SU-DHL-6 (cell line): ENCODE measurements around the gene WWC1.
"Not testable (repeated sequence)": the region's sequence is repeated elsewhere in the genome, so short reads cannot be mapped to it uniquely, and the experiment has no call there.

Source experiments
- H2AFZ ChIP-seq: fragments of 200-600 bp; sonication (generic); 2 replicates; pipeline ENCODE4 v1.6.1; 2014; ENCODE audit warnings: low read depth, mild to moderate bottlenecking, moderate library complexity, mixed read lengths, antibody characterized with exemption, low read length; ENCODE audit not compliant: severe bottlenecking
- H3F3A ChIP-seq: fragments of 200-600 bp; shearing (Covaris generic); 2 replicates; pipeline ENCODE4 v1.6.0; 2016; ENCODE audit warnings: antibody characterized with exemption, mild to moderate bottlenecking; ENCODE audit not compliant: insufficient read depth
- H3K27ac ChIP-seq: fragments of 200-600 bp; sonication (generic); 2 replicates; pipeline ENCODE4 v1.5.1; 2016; ENCODE audit warnings: low read depth, mild to moderate bottlenecking, low read length, moderate library complexity, mixed read lengths
- H3K27me3 ChIP-seq: fragments of 200-600 bp; sonication (generic), shearing (Covaris generic); 2 replicates; pipeline ENCODE4 v1.6.0; 2014; ENCODE audit warnings: mild to moderate bottlenecking, low read length
- H3K36me3 ChIP-seq: fragments of 200-600 bp; sonication (generic); 2 replicates; pipeline ENCODE4 v1.6.1; 2014; ENCODE audit warnings: mild to moderate bottlenecking, low read length, mixed read lengths
- H3K4me2 ChIP-seq: fragments of 300-600, 200-600 bp; shearing (Covaris generic), sonication (generic); 2 replicates; pipeline ENCODE4 v1.6.0; 2014; ENCODE audit warnings: low read length, low read depth, mild to moderate bottlenecking; ENCODE audit not compliant: poor library complexity, severe bottlenecking
- H3K4me3 ChIP-seq: fragments of 200-600 bp; sonication (generic); 2 replicates; pipeline ENCODE4 v1.5.1; 2014; ENCODE audit warnings: antibody characterized with exemption, low read length, mild to moderate bottlenecking, mixed read lengths; ENCODE audit not compliant: insufficient read depth, poor library complexity, severe bottlenecking
- H3K79me2 ChIP-seq: fragments of 200-600 bp; sonication (generic); 2 replicates; pipeline ENCODE4 v1.6.1; 2014; ENCODE audit warnings: mild to moderate bottlenecking, low read length, moderate library complexity; ENCODE audit not compliant: insufficient read depth
- H3K9ac ChIP-seq: fragments of 200-600 bp; sonication (generic); 2 replicates; pipeline ENCODE4 v1.7.0; 2014; ENCODE audit warnings: mild to moderate bottlenecking, low read length
- H3K9me2 ChIP-seq: fragments of 200-600 bp; sonication (generic); replicated peaks from 2 replicates; pipeline ENCODE4 v1.6.1; 2014; ENCODE audit warnings: low read length; ENCODE audit not compliant: insufficient read depth
- H3K9me3 ChIP-seq: fragments of 200-600 bp; sonication (generic); 2 replicates; pipeline ENCODE4 v1.6.1; 2014; ENCODE audit warnings: low read length, mixed read lengths; ENCODE audit not compliant: insufficient read depth
- H4K20me1 ChIP-seq: fragments of 200-600 bp; sonication (generic); 2 replicates; pipeline ENCODE4 v1.6.1; 2014; ENCODE audit warnings: low read depth, mild to moderate bottlenecking, antibody characterized with exemption, low read length, moderate library complexity, mixed read lengths
- CTCF ChIP-seq: fragments of 200-600 bp; sonication (generic); IDR thresholded peaks from one replicate; pipeline ENCODE4 v1.5.1; 2017; ENCODE audit warnings: antibody characterized with exemption, mild to moderate bottlenecking, low read length, moderate library complexity; ENCODE audit not compliant: insufficient read depth, poor library complexity, severe bottlenecking
- EZH2phosphoT487 ChIP-seq: fragments of 200-600 bp; sonication (generic), shearing (Covaris generic); conservative IDR thresholded peaks from 2 replicates; pipeline ENCODE4 v1.6.1; 2018; ENCODE audit warnings: mild to moderate bottlenecking, antibody characterized with exemption, low read length, moderate library complexity, mixed read lengths

The WWC1 gene

GRCh38 chr5:168434746-168435321 is 143.4 kb downstream of the WWC1 start:
- no peaks in the 10 kb centered on the region for H4K20me1 ChIP-seq
- H2AFZ ChIP-seq, result no peak overlapping the region
- H3K36me3 ChIP-seq, result no peaks in the 10 kb centered on the region
- H3K27me3 ChIP-seq, result no peaks in the 10 kb centered on the region
- H3K4me3 ChIP-seq, result no peak overlapping the region
- no peak for TF ChIP-seq CTCF
- no peak for TF ChIP-seq EZH2phosphoT487
- H3K9me3 ChIP-seq, result no peaks in the 10 kb centered on the region
- no peaks in the 10 kb centered on the region for H3F3A ChIP-seq
- H3K27ac ChIP-seq, result no peak overlapping the region
- no peaks in the 10 kb centered on the region for H3K9me2 ChIP-seq
- no peak overlapping the region for H3K9ac ChIP-seq
- H3K4me2 ChIP-seq, result no peak overlapping the region
- no peaks in the 10 kb centered on the region for H3K79me2 ChIP-seq

- H3K27me3 ChIP-seq, H3K27ac ChIP-seq, H3K9ac ChIP-seq, H4K20me1 ChIP-seq, H2AFZ ChIP-seq, H3K4me3 ChIP-seq, H3K4me2 ChIP-seq, H3F3A ChIP-seq, H3K79me2 ChIP-seq, H3K36me3 ChIP-seq, H3K9me2 ChIP-seq, H3K9me3 ChIP-seq: not testable (repeated sequence)
These were observed 143.9 kb downstream of the WWC1 start for GRCh38 chr5:168435340-168435739.

- Histone ChIP-seq H3K4me2 (no peak overlapping the region), H3K27ac (no peak overlapping the region), H4K20me1 (no peaks in the 10 kb centered on the region), H3K9ac (no peak overlapping the region), H3K9me3 (no peaks in the 10 kb centered on the region), H3K27me3 (no peaks in the 10 kb centered on the region), H3K4me3 (no peak overlapping the region), H2AFZ (no peak overlapping the region), H3K79me2 (no peaks in the 10 kb centered on the region), H3K36me3 (no peaks in the 10 kb centered on the region), H3F3A (no peaks in the 10 kb centered on the region), H3K9me2 (no peaks in the 10 kb centered on the region)
- no peak for TF ChIP-seq CTCF
- no peak for TF ChIP-seq EZH2phosphoT487
These were observed 146.9 kb downstream of the WWC1 start for GRCh38 chr5:168438349-168438748.

- H3K9me3 ChIP-seq, result no peaks in the 10 kb centered on the region
- no peaks in the 10 kb centered on the region for H3K79me2 ChIP-seq
- no peaks in the 10 kb centered on the region for H3F3A ChIP-seq
- no peak overlapping the region for H3K4me2 ChIP-seq
- H4K20me1 ChIP-seq, result no peaks in the 10 kb centered on the region
- no peaks in the 10 kb centered on the region for H3K36me3 ChIP-seq
- H3K4me3 ChIP-seq, result no peak overlapping the region
- H3K9ac ChIP-seq, result no peak overlapping the region
- H3K27me3 ChIP-seq, result no peaks in the 10 kb centered on the region
- no peaks in the 10 kb centered on the region for H3K9me2 ChIP-seq
- H2AFZ ChIP-seq, result no peak overlapping the region
- TF ChIP-seq EZH2phosphoT487 (no peak), CTCF (no peak)
- H3K27ac ChIP-seq, result no peak overlapping the region
These were observed 152.1 kb downstream of the WWC1 start for GRCh38 chr5:168443533-168443932.
